MM.1S (cell line): ENCODE results near the gene BCAS3.

ENCODE experiments used
- EZH2 ChIP-seq: fragments of 300-600 bp; sonication (generic); optimal IDR thresholded peaks from 2 replicates; pipeline ENCODE3; 2017; ENCODE audit warnings: low read depth, mild to moderate bottlenecking, antibody characterized with exemption, low read length, mixed read lengths
- TF ChIP-seq, protein P1 (sequence below): fragments of 300-600 bp; sonication (generic); IDR thresholded peaks from 2 replicates; pipeline ENCODE4 v1.5.1; 2016; ENCODE audit warnings: antibody characterized with exemption, low read length, mixed read lengths

DNA sequence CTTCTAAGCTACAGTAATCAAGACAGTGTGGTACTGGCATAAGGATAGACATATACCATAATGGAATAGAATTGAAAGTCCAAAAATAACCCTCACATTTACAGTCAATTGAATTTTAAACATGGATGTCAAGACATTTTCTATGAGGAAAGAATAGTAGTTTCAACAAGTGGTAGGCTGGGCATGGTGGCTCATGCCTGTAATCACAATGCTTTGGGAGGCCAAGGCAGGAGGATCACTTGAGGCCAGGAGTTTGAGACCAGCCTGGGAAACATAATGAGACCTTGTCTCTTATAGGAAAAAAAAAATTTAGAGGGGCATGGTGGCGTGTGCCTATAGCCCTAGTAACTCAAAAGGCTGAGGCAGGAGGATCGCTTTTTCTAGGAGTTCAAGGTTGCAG lies 599.2 kb downstream of the BCAS3 start:
- TF ChIP-seq EZH2 = no peak
- TF ChIP-seq, protein P1, sequence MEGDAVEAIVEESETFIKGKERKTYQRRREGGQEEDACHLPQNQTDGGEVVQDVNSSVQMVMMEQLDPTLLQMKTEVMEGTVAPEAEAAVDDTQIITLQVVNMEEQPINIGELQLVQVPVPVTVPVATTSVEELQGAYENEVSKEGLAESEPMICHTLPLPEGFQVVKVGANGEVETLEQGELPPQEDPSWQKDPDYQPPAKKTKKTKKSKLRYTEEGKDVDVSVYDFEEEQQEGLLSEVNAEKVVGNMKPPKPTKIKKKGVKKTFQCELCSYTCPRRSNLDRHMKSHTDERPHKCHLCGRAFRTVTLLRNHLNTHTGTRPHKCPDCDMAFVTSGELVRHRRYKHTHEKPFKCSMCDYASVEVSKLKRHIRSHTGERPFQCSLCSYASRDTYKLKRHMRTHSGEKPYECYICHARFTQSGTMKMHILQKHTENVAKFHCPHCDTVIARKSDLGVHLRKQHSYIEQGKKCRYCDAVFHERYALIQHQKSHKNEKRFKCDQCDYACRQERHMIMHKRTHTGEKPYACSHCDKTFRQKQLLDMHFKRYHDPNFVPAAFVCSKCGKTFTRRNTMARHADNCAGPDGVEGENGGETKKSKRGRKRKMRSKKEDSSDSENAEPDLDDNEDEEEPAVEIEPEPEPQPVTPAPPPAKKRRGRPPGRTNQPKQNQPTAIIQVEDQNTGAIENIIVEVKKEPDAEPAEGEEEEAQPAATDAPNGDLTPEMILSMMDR = no peak
